CD4-positive, alpha-beta memory T cell (primary cell): ENCODE data around the gene UBR2. TPM values are rescaled to one million over a fixed set of nuclear protein-coding genes. Genes with fewer than 3 reads are reported as not detected.
"Not testable (repeated sequence)": the region's sequence is repeated elsewhere in the genome, so short reads cannot be mapped to it uniquely, and the experiment has no call there.

Source experiments
- CTCF ChIA-PET: fragments of 350-600 bp; sonication (Branson Sonifier 250); formaldehyde crosslinking; loops from one replicate; lab custom pipeline; 2021; ENCODE audit warnings: inconsistent platforms; ENCODE audit not compliant: partially characterized antibody; lab: Charles Lee
- POLR2A ChIA-PET: fragments of 350-600 bp; sonication (Branson Sonifier 250); formaldehyde crosslinking; loops from one replicate; lab custom pipeline; 2021; ENCODE audit not compliant: partially characterized antibody; lab: Charles Lee
- DNase-seq, 5 donors: peaks; one replicate each; pipeline versions ENCODE4 v3.0.0 to v3.0.0-alpha.2; 2020 to 2022; ENCODE audit warnings: mixed read lengths in 1 of 5
- H3K27ac ChIP-seq: one replicate; pipeline ENCODE4 v1.7.0; 2013; ENCODE audit warnings: low read depth, low read length
- H3K27me3 ChIP-seq: 2 replicates; pipeline ENCODE4 v1.7.0; 2013; ENCODE audit warnings: mild to moderate bottlenecking, low read length, moderate library complexity; ENCODE audit not compliant: insufficient read depth
- H3K36me3 ChIP-seq: 2 replicates; pipeline ENCODE4 v1.7.0; 2013; ENCODE audit warnings: mild to moderate bottlenecking, low read length, moderate library complexity; ENCODE audit not compliant: insufficient read depth
- H3K4me1 ChIP-seq: 2 replicates; pipeline ENCODE4 v1.7.0; 2013; ENCODE audit warnings: mild to moderate bottlenecking, low read length, moderate library complexity; ENCODE audit not compliant: insufficient read depth
- H3K4me3 ChIP-seq, 2 donors: one replicate each; pipeline ENCODE4 v1.7.0; 2013; ENCODE audit warnings: low read length in 2 of 2, mild to moderate bottlenecking in 1 of 2
- H3K9me3 ChIP-seq, 2 donors: one replicate each; pipeline ENCODE4 v1.7.0; 2013; ENCODE audit warnings: low read length in 2 of 2, control low read depth in 1 of 2; ENCODE audit not compliant: control insufficient read depth in 1 of 2
- H3K27ac Mint-ChIP-seq, 7 donors: one replicate each; pipeline ENCODE4 v1.8.0; 2020 to 2021; ENCODE audit warnings: mixed read lengths in 7 of 7, mild to moderate bottlenecking in 6 of 7, inconsistent platforms in 3 of 7, moderate library complexity in 3 of 7
- H3K27me3 Mint-ChIP-seq, 2 donors: one replicate each; pipeline ENCODE4 v1.8.0; 2020 to 2021; ENCODE audit warnings: mixed read lengths in 2 of 2
- H3K36me3 Mint-ChIP-seq, 2 donors: one replicate each; pipeline ENCODE4 v1.8.0; 2020 to 2021; ENCODE audit warnings: mixed read lengths in 2 of 2, inconsistent platforms in 1 of 2, mild to moderate bottlenecking in 1 of 2
- H3K4me1 Mint-ChIP-seq, 4 donors: one replicate each; pipeline ENCODE4 v1.8.0; 2020 to 2021; ENCODE audit warnings: mixed read lengths in 4 of 4, mild to moderate bottlenecking in 1 of 4
- H3K4me3 Mint-ChIP-seq, 8 donors: one replicate each; pipeline ENCODE4 v1.8.0; 2020 to 2021; ENCODE audit warnings: mixed read lengths in 8 of 8, mild to moderate bottlenecking in 7 of 8, moderate library complexity in 6 of 8, inconsistent platforms in 3 of 8
- H3K9me3 Mint-ChIP-seq, 8 donors: one replicate each; pipeline ENCODE4 v1.8.0; 2020 to 2021; ENCODE audit warnings: mixed read lengths in 8 of 8, mild to moderate bottlenecking in 5 of 8, inconsistent platforms in 3 of 8, moderate library complexity in 1 of 8
- intact Hi-C: fragments of 100-400 bp; cut with micrococcal nuclease; formaldehyde crosslinking; loops from one replicate; pipeline ENCODE4 v1.15.1; 2023
- polyA plus RNA-seq, 2 donors: library from polyadenylated mRNA; unstranded; fragments of 300-500 nt; fragmentation: Illumina TruSeq; gene quantifications; one replicate each; pipeline ENCODE4 v1.2.3, GENCODE V29; 2021
- total RNA-seq, 2 experiments: library from RNA; stranded (reverse); gene quantifications; one replicate each; pipeline ENCODE4 v1.2.3, GENCODE V29; 2021

UBR2 gene
- total and polyA plus RNA-seq, 4 experiments from 2014 or later, result 4.9 to 55.7 (median 34.1) TPM

- intact Hi-C loops, result no loop called here
- DNase-seq, result no peak
- peaks cover 44% of the 10 kb centered on the region for H3K36me3 ChIP-seq
- Mint-ChIP-seq H3K36me3 (peaks cover 40 to 65% of the 10 kb centered on the region in 2 donors), H3K4me1 (no peaks in the 10 kb centered on the region), H3K9me3 (no peaks in the 10 kb centered on the region), H3K27me3 (no peaks in the 10 kb centered on the region), H3K27ac (no peak overlapping the region), H3K4me3 (no peak overlapping the region)
- H3K9me3 ChIP-seq, result no peaks in the 10 kb centered on the region
- no peaks in the 10 kb centered on the region for H3K27me3 ChIP-seq
- CTCF ChIA-PET, result interaction anchor here (3.8 kb wide), 1 partner anchor 10 kb away, joined by 18 read pairs; no protein-coding TSS in a partner anchor
- no peaks in the 10 kb centered on the region for H3K4me1 ChIP-seq
- no peak overlapping the region for H3K4me3 ChIP-seq
- POLR2A ChIA-PET, result interaction anchor here (0.6 kb wide), 1 partner anchor 239 kb away, joined by 3 read pairs; a partner anchor contains a TSS
- no peak overlapping the region for H3K27ac ChIP-seq
Measured at GRCh38 chr6:42652024-42652746, 88.4 kb downstream of the UBR2 start.

- Histone ChIP-seq H3K36me3 (peaks cover 60% of the 10 kb centered on the region), H3K4me1 (no peaks in the 10 kb centered on the region), H3K27ac (no peak overlapping the region), H3K4me3 (no peak overlapping the region), H3K9me3 (no peaks in the 10 kb centered on the region), H3K27me3 (no peaks in the 10 kb centered on the region)
- peak overlapping the region in 1 of 7 donors; percentile 51 for H3K27ac Mint-ChIP-seq
- no peaks in the 10 kb centered on the region for H3K4me1 Mint-ChIP-seq
- DNase-seq, result no peak
- ChIA-PET POLR2A (interaction anchor here (1.2 kb wide), 1 partner anchor 226 kb away, joined by 4 read pairs; the partner anchor contains the start of gene RPL7L1), CTCF (interaction anchor here (1.3 to 3.8 kb wide), 3 partner anchors 8 to 490 kb away, joined by 3 to 18 read pairs (median 10); no protein-coding TSS in a partner anchor)
- H3K4me3 Mint-ChIP-seq, result no peak overlapping the region
- peaks cover 39 to 69% of the 10 kb centered on the region in 2 donors for H3K36me3 Mint-ChIP-seq
- intact Hi-C loops, result no loop called here
- H3K27me3 Mint-ChIP-seq, result no peaks in the 10 kb centered on the region
- H3K9me3 Mint-ChIP-seq, result no peaks in the 10 kb centered on the region
Measured at GRCh38 chr6:42653851-42654250, 90.0 kb downstream of the UBR2 start.

- no peaks in the 10 kb centered on the region for H3K4me1 ChIP-seq
- no peak overlapping the region for H3K4me3 ChIP-seq
- H3K27me3 ChIP-seq, result no peaks in the 10 kb centered on the region
- H3K36me3 ChIP-seq, result peaks cover 58% of the 10 kb centered on the region
- intact Hi-C loops, result loop anchor here (10.0 kb wide), 1 partner anchor 485 kb away; no protein-coding TSS in a partner anchor
- no peak overlapping the region for H3K27ac ChIP-seq
- H3K9me3 Mint-ChIP-seq, result no peaks in the 10 kb centered on the region
- H3K36me3 Mint-ChIP-seq, result peaks cover 42 to 67% of the 10 kb centered on the region in 2 donors
- no peak overlapping the region for H3K4me3 Mint-ChIP-seq
- ChIA-PET POLR2A (no interaction called here), CTCF (interaction anchor here (0.7 to 6.9 kb wide), 5 partner anchors 10 to 239 kb away, joined by 3 to 111 read pairs (median 4); partner anchors contain the start of gene RPL7L1)
- H3K4me1 Mint-ChIP-seq, result peaks cover 0 to 2% (median 0%) of the 10 kb centered on the region in 4 donors
- no peaks in the 10 kb centered on the region for H3K9me3 ChIP-seq
- no peak for DNase-seq
- peak overlapping the region in 3 of 7 donors; percentile 3 to 43 (median 27) for H3K27ac Mint-ChIP-seq
- H3K27me3 Mint-ChIP-seq, result no peaks in the 10 kb centered on the region
Measured at GRCh38 chr6:42659806-42660205, 96.0 kb downstream of the UBR2 start.

- H3K36me3 ChIP-seq, result peaks cover 68% of the 10 kb centered on the region
- Mint-ChIP-seq H3K4me1 (peaks cover 0 to 2% (median 0%) of the 10 kb centered on the region in 4 donors), H3K36me3 (peaks cover 52 to 76% of the 10 kb centered on the region in 2 donors), H3K27ac (peak overlapping the region in 4 of 7 donors; percentile 0 to 15 (median 2)), H3K9me3 (no peaks in the 10 kb centered on the region), H3K27me3 (no peaks in the 10 kb centered on the region), H3K4me3 (no peak overlapping the region)
- DNase-seq, result peak; percentile 80 to 84 (median 84)
- ChIA-PET POLR2A (interaction anchor here (0.6 to 3.4 kb wide), 12 partner anchors 65 to 815 kb away, joined by 3 to 30 read pairs (median 4); partner anchors contain the start of genes BICRAL, PEX6, RPL7L1 and TBCC), CTCF (interaction anchor here (0.6 to 6.9 kb wide), 33 partner anchors 9 to 487 kb away, joined by 3 to 111 read pairs (median 4); partner anchors contain the start of gene RPL7L1)
- no peaks in the 10 kb centered on the region for H3K4me1 ChIP-seq
- H3K27me3 ChIP-seq, result no peaks in the 10 kb centered on the region
- intact Hi-C loops, result loop anchor here (1.0 to 10.0 kb wide), 4 partner anchors 65 to 483 kb away; no protein-coding TSS in a partner anchor
- no peak overlapping the region for H3K4me3 ChIP-seq
- H3K27ac ChIP-seq, result no peak overlapping the region
- H3K9me3 ChIP-seq, result no peaks in the 10 kb centered on the region
Measured at GRCh38 chr6:42661540-42662153, 97.8 kb downstream of the UBR2 start.

GRCh38 chr6:42664718-42665117 lies 100.9 kb downstream of the UBR2 start:
- H3K36me3 Mint-ChIP-seq, result peaks cover 53 to 77% of the 10 kb centered on the region in 2 donors
- H3K27ac ChIP-seq, result no peak overlapping the region
- intact Hi-C loops, result loop anchor here (10.0 kb wide), 1 partner anchor 480 kb away; no protein-coding TSS in a partner anchor
- H3K9me3 ChIP-seq, result no peaks in the 10 kb centered on the region
- H3K27me3 Mint-ChIP-seq, result no peaks in the 10 kb centered on the region
- H3K27ac Mint-ChIP-seq, result no peak overlapping the region
- ChIA-PET POLR2A (interaction anchor here (0.8 to 3.4 kb wide), 3 partner anchors 82 to 225 kb away, joined by 4 to 14 read pairs (median 5); partner anchors contain the start of gene TBCC), CTCF (interaction anchor here (1.1 to 6.9 kb wide), 3 partner anchors 63 to 236 kb away, joined by 6 to 111 read pairs (median 96); partner anchors contain the start of gene RPL7L1)
- H3K4me3 Mint-ChIP-seq, result no peak overlapping the region
- peaks cover 53% of the 10 kb centered on the region for H3K36me3 ChIP-seq
- peaks cover 0 to 3% (median 0%) of the 10 kb centered on the region in 4 donors for H3K4me1 Mint-ChIP-seq
- H3K27me3 ChIP-seq, result no peaks in the 10 kb centered on the region
- DNase-seq, result no peak
- H3K4me3 ChIP-seq, result no peak overlapping the region
- no peaks in the 10 kb centered on the region for H3K4me1 ChIP-seq
- no peaks in the 10 kb centered on the region for H3K9me3 Mint-ChIP-seq

GRCh38 chr6:42674368-42674767 lies 110.5 kb downstream of the UBR2 start:
- ChIA-PET POLR2A (interaction anchor here (2.0 kb wide), 1 partner anchor 110 kb away, joined by 6 read pairs; no protein-coding TSS in a partner anchor), CTCF (interaction anchor here (1.2 to 1.4 kb wide), 2 partner anchors 52 to 199 kb away, joined by 3 to 4 read pairs; no protein-coding TSS in a partner anchor)
- DNase-seq, H3K4me3 Mint-ChIP-seq, H3K27me3 ChIP-seq, H3K9me3 ChIP-seq, intact Hi-C loops, H3K27ac ChIP-seq, H3K27ac Mint-ChIP-seq, H3K4me3 ChIP-seq, H3K4me1 Mint-ChIP-seq, H3K9me3 Mint-ChIP-seq, H3K4me1 ChIP-seq, H3K27me3 Mint-ChIP-seq: not testable (repeated sequence)
- H3K36me3 Mint-ChIP-seq, result peaks cover 64 to 84% of the 10 kb centered on the region in 2 donors
- peaks cover 84% of the 10 kb centered on the region for H3K36me3 ChIP-seq
